Bronchial epithelial cell (primary cell): ENCODE data around the gene CLP1. TPM values are rescaled to one million over a fixed set of nuclear protein-coding genes. Genes with fewer than 3 reads are reported as not detected.
"Not testable (repeated sequence)": the region's sequence is repeated elsewhere in the genome, so short reads cannot be mapped to it uniquely, and the experiment has no call there.

Experiments used
- DNase-seq: peaks from one replicate; pipeline ENCODE4 v3.0.0-alpha.2; 2010; ENCODE audit warnings: low read depth
- FAIRE-seq: peaks from 2 replicates; lab custom pipeline; 2011; peaks lifted over from hg19 to GRCh38; lab: Jason Lieb, UNC
- H3K27me3 ChIP-seq: 2 replicates; pipeline ENCODE4 v1.5.1; 2011; ENCODE audit warnings: low read length; ENCODE audit not compliant: control insufficient read depth, insufficient read depth
- H3K36me3 ChIP-seq: 2 replicates; pipeline ENCODE4 v1.5.1; 2011; ENCODE audit warnings: low read length; ENCODE audit not compliant: control insufficient read depth, insufficient read depth
- H3K4me3 ChIP-seq: 2 replicates; pipeline ENCODE4 v1.5.1; 2011; ENCODE audit warnings: mild to moderate bottlenecking, low read depth, low read length, control low read depth
- CTCF ChIP-seq: IDR thresholded peaks from 2 replicates; pipeline ENCODE4 v1.5.1; 2011; ENCODE audit warnings: mild to moderate bottlenecking, moderate library complexity, low read length, control low read depth, inconsistent platforms; ENCODE audit not compliant: insufficient read depth, severe bottlenecking
- total RNA-seq: library from RNA; depleted of rRNA; stranded (reverse); fragments of >200 nt; gene quantifications from 2 replicates; pipeline ENCODE4 v1.2.1, GENCODE V29; 2014

CLP1 gene
- total RNA-seq, 1 donor from 2014 or later = 28.2 TPM

GRCh38 chr11:57703341-57703740 is 45.8 kb downstream of the CLP1 start:
- peaks cover 19% of the 10 kb centered on the region for H3K36me3 ChIP-seq
- no peak for TF ChIP-seq CTCF
- DNase-seq (peak; percentile 27), FAIRE-seq (no peak)
- H3K27me3 ChIP-seq = no peaks in the 10 kb centered on the region
- H3K4me3 ChIP-seq = no peak overlapping the region

GRCh38 chr11:57704932-57705331 is 47.4 kb downstream of the CLP1 start:
- FAIRE-seq = no peak
- DNase-seq = no peak
- TF ChIP-seq CTCF = no peak
- H3K36me3 ChIP-seq = peaks cover 7% of the 10 kb centered on the region
- no peaks in the 10 kb centered on the region for H3K27me3 ChIP-seq
- no peak overlapping the region for H3K4me3 ChIP-seq

GRCh38 chr11:57705432-57705831 is 47.9 kb downstream of the CLP1 start:
- not testable (repeated sequence) for H3K27me3 ChIP-seq, H3K36me3 ChIP-seq, DNase-seq, H3K4me3 ChIP-seq, FAIRE-seq

- FAIRE-seq (no peak), DNase-seq (no peak)
- Histone ChIP-seq H3K4me3 (no peak overlapping the region), H3K27me3 (no peaks in the 10 kb centered on the region), H3K36me3 (peaks cover under 1% of the 10 kb centered on the region)
- TF ChIP-seq CTCF = no peak
Measured at GRCh38 chr11:57709802-57710367, 52.3 kb downstream of the CLP1 start.

Other genes starting within 250 kb of the CLP1 start
- 1.8 and 3.2 TPM in 2 replicates for gene SLC43A3, start 230.6 kb upstream of the CLP1 start, total RNA-seq
- not detected in 2 replicates for gene RTN4RL2, start 197.2 kb upstream of the CLP1 start, total RNA-seq
- gene SLC43A1, start 142.1 kb upstream of the CLP1 start, total RNA-seq = 1.0 and 1.3 TPM in 2 replicates
- gene TIMM10, start 127.0 kb upstream of the CLP1 start, total RNA-seq = 71.2 and 86.9 TPM in 2 replicates
- gene SMTNL1, start 120.2 kb upstream of the CLP1 start, total RNA-seq = not detected in 2 replicates
- 7.4 and 13.6 TPM in 2 replicates for gene UBE2L6, start 90.1 kb upstream of the CLP1 start, total RNA-seq
- gene SERPING1, start 60.1 kb upstream of the CLP1 start, total RNA-seq = 1.3 and 2.0 TPM in 2 replicates
- 0.26 TPM in 1 of 2 replicates, not detected in the other for gene YPEL4, start 7.8 kb upstream of the CLP1 start, total RNA-seq
- gene ZDHHC5, start 10.4 kb downstream of the CLP1 start, total RNA-seq = 30.3 and 43.5 TPM in 2 replicates
- 13.2 and 17.2 TPM in 2 replicates for gene MED19, start 54.5 kb downstream of the CLP1 start, total RNA-seq
- gene TMX2, start 54.8 kb downstream of the CLP1 start, total RNA-seq = 70.5 and 71.3 TPM in 2 replicates
- 89.4 and 139 TPM in 2 replicates for gene SELENOH, start 83.7 kb downstream of the CLP1 start, total RNA-seq
- gene BTBD18, start 94.1 kb downstream of the CLP1 start, total RNA-seq = not detected in 2 replicates
- gene CTNND1, start 104.0 kb downstream of the CLP1 start, total RNA-seq = 131 and 227 TPM in 2 replicates